B cell (primary cell): Measurements from ENCODE around the gene FGFR3. TPM values are rescaled to one million over a fixed set of nuclear protein-coding genes. Genes with fewer than 3 reads are reported as not detected.
A peak's percentile ranks its signal among the peaks of the same experiment; 100 is the strongest.

Experiments
- ATAC-seq: fragments of 200-7000 bp; cut with Tn5 transposase; one replicate; pipeline ENCODE4 v1.10.0; 2021; ENCODE audit warnings: low read depth, mild to moderate bottlenecking, moderate number of reproducible peaks, moderate library complexity
- CTCF ChIA-PET: fragments of 350-600 bp; sonication (Branson Sonifier 250); formaldehyde crosslinking; loops from one replicate; lab custom pipeline; 2021; ENCODE audit warnings: antibody characterized with exemption, inconsistent platforms; lab: Charles Lee
- POLR2A ChIA-PET: fragments of 350-600 bp; sonication (Branson Sonifier 250); formaldehyde crosslinking; loops from one replicate; lab custom pipeline; 2021; ENCODE audit warnings: antibody characterized with exemption; lab: Charles Lee
- DNase-seq: peaks from one replicate; pipeline ENCODE4 v3.0.0; 2013
- H2AFZ ChIP-seq: 2 replicates; pipeline ENCODE4 v1.6.1; 2012; ENCODE audit warnings: mild to moderate bottlenecking, low read depth, low read length; ENCODE audit not compliant: insufficient read depth, poor library complexity, severe bottlenecking
- H3K27ac ChIP-seq, 2 donors: 1 replicate in 1 of 2; 2 replicates in 1 of 2; pipeline ENCODE4 v1.5.1; 2012 to 2013; ENCODE audit warnings: low read length in 2 of 2, mild to moderate bottlenecking in 2 of 2, moderate library complexity in 1 of 2
- H3K27me3 ChIP-seq, 4 experiments: fragments of 200-600 bp in 1 of 4; sonication (generic) in 1 of 4; replicated peaks in 1 of 4; 1 replicate in 2 of 4; 2 replicates in 2 of 4; pipeline versions ENCODE4 v1.6.1 to v1.7.0; 2013 to 2016; ENCODE audit warnings: low read length in 3 of 4, mild to moderate bottlenecking in 2 of 4, mixed read lengths in 1 of 4, moderate library complexity in 1 of 4; ENCODE audit not compliant: insufficient read depth in 4 of 4, control insufficient read depth in 3 of 4; ENCODE audit errors: control extremely low read depth in 1 of 4
- H3K36me3 ChIP-seq, 2 experiments: replicated peaks in 1 of 2; 1 replicate in 1 of 2; 2 replicates in 1 of 2; pipeline versions ENCODE4 v1.6.1 to v1.7.1; 2013; ENCODE audit warnings: low read length in 1 of 2; ENCODE audit not compliant: insufficient read depth in 2 of 2, control insufficient read depth in 1 of 2; ENCODE audit errors: control extremely low read depth in 1 of 2, extremely low read depth in 1 of 2
- H3K4me1 ChIP-seq, 2 donors: fragments of 200-600 bp in 1 of 2; sonication (generic) in 1 of 2; 1 replicate in 1 of 2; 2 replicates in 1 of 2; pipeline versions ENCODE4 v1.5.1 to v1.6.1; 2013 to 2017; ENCODE audit warnings: low read length in 2 of 2; ENCODE audit not compliant: control insufficient read depth in 2 of 2, insufficient read depth in 2 of 2
- H3K4me2 ChIP-seq: replicated peaks from 2 replicates; pipeline ENCODE3; 2012; ENCODE audit warnings: mild to moderate bottlenecking, low read depth, low read length; ENCODE audit not compliant: poor library complexity, severe bottlenecking
- H3K4me3 ChIP-seq, 5 experiments: fragments of 200-600 bp in 1 of 5; sonication (generic) in 1 of 5; 1 replicate in 3 of 5; 2 replicates in 2 of 5; pipeline versions ENCODE4 v1.5.1 to v1.7.0; 2011 to 2016; ENCODE audit warnings: low read length in 4 of 5, mild to moderate bottlenecking in 4 of 5, low read depth in 2 of 5, control low read depth in 1 of 5, moderate library complexity in 1 of 5; ENCODE audit not compliant: insufficient read depth in 1 of 5; ENCODE audit errors: control extremely low read depth in 1 of 5, extremely low read depth in 1 of 5
- H3K79me2 ChIP-seq: fragments of 200-600 bp; sonication (generic); one replicate; pipeline ENCODE4 v1.6.0; 2016; ENCODE audit warnings: low read length; ENCODE audit not compliant: control insufficient read depth, insufficient read depth
- H3K9ac ChIP-seq: fragments of 200-600 bp; sonication (generic); 2 replicates; pipeline ENCODE4 v1.6.1; 2017; ENCODE audit warnings: mild to moderate bottlenecking, low read length, moderate library complexity
- H3K9me3 ChIP-seq, 3 donors: one replicate each; pipeline versions ENCODE4 v1.6.1 to v1.7.1; 2013; ENCODE audit warnings: low read length in 2 of 3; ENCODE audit not compliant: control insufficient read depth in 2 of 3, insufficient read depth in 1 of 3; ENCODE audit errors: control extremely low read depth in 1 of 3
- H4K20me1 ChIP-seq: 2 replicates; pipeline ENCODE4 v1.6.0; 2012; ENCODE audit warnings: mild to moderate bottlenecking, low read length; ENCODE audit not compliant: insufficient read depth, control insufficient read depth, poor library complexity, severe bottlenecking
- H3K27ac Mint-ChIP-seq: one replicate; pipeline ENCODE4 v1.8.0; 2021; ENCODE audit warnings: mixed read lengths
- H3K27me3 Mint-ChIP-seq: one replicate; pipeline ENCODE4 v1.8.0; 2021; ENCODE audit warnings: mixed read lengths
- H3K4me1 Mint-ChIP-seq: one replicate; pipeline ENCODE4 v1.8.0; 2021; ENCODE audit warnings: mixed read lengths
- H3K4me3 Mint-ChIP-seq: one replicate; pipeline ENCODE4 v1.8.0; 2021; ENCODE audit warnings: mixed read lengths
- H3K9me3 Mint-ChIP-seq: one replicate; pipeline ENCODE4 v1.8.0; 2022; ENCODE audit warnings: mixed read lengths; ENCODE audit not compliant: insufficient read depth
- CTCF ChIP-seq: fragments of 200-600 bp; IDR thresholded peaks from one replicate; pipeline ENCODE4 v1.8.0; 2022; ENCODE audit warnings: antibody characterized with exemption, mild to moderate bottlenecking
- EZH2 ChIP-seq: IDR thresholded peaks from 2 replicates; pipeline ENCODE4 v1.6.1; 2012; ENCODE audit warnings: borderline replicate concordance, low read depth, mild to moderate bottlenecking, moderate library complexity, low read length; ENCODE audit not compliant: insufficient read depth, poor library complexity, severe bottlenecking
- whole genome bisulfite sequencing: methylation state at CpG from one replicate; pipeline ENCODE4 v1.1.5; 2013; ENCODE audit warnings: missing lambda C conversion rate; ENCODE audit not compliant: insufficient coverage; 5-methylcytosine and 5-hydroxymethylcytosine counted together
- intact Hi-C: fragments of 100-400 bp; cut with micrococcal nuclease; formaldehyde crosslinking; loops from one replicate; pipeline ENCODE4 v1.10.0; 2022
- polyA plus RNA-seq: library from polyadenylated mRNA; depleted of rRNA; stranded (reverse); fragments of >200 nt; gene quantifications from 2 replicates; pipeline ENCODE4 v1.2.3, GENCODE V29; 2012
- total RNA-seq, 2 donors: library from RNA; stranded (reverse); fragments of 120-200 nt in 1 of 2; gene quantifications; 1 replicate in 1 of 2; 2 replicates in 1 of 2; pipeline versions ENCODE4 v1.2.3 to v1.2.4, GENCODE V29; 2013 to 2022

FGFR3 gene
- total and polyA plus RNA-seq, 2 donors (not counting 1 experiment from before 2014, with no cell fraction given) = not detected

DNA sequence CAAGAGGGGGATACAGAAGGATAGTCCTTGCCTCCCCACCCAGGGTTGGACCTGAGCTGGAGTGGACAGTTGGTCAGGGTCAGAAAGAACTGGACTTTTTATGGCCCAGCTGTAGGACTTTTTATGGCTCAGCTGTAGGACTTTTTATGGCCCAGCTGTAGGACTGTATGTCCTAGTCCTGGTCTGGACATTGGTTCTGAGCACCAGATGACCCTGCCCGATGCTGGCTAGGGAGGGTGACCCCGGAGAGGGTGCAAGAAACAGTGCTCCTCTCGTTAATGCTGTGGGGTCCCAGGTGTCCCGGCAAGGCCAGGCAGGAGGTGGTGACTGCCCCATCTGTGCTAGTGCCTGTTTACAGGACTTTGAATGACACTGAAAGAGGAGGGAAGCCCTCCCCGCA, 64.8 kb downstream of the FGFR3 start:
- peaks cover 0 to 3% (median 0%) of the 10 kb centered on the region in 4 experiments for H3K27me3 ChIP-seq
- H3K36me3 ChIP-seq = peaks cover 0 to 5% of the 10 kb centered on the region in 2 experiments
- TF ChIP-seq EZH2 = no peak
- TF ChIP-seq CTCF = no peak
- peaks cover 9% of the 10 kb centered on the region for H4K20me1 ChIP-seq
- no peak for ATAC-seq
- peak overlapping the region; percentile 85 for H3K4me3 Mint-ChIP-seq
- H3K9me3 Mint-ChIP-seq = no peaks in the 10 kb centered on the region
- peaks cover 25 to 32% of the 10 kb centered on the region in 2 donors for H3K4me1 ChIP-seq
- peaks cover 26% of the 10 kb centered on the region for H3K79me2 ChIP-seq
- H3K4me1 Mint-ChIP-seq = peaks cover 27% of the 10 kb centered on the region
- no peak overlapping the region for H3K27ac Mint-ChIP-seq
- H3K4me3 ChIP-seq = no peak overlapping the region
- no peak overlapping the region for H3K27ac ChIP-seq
- intact Hi-C loops = loop anchor here (2.0 to 5.0 kb wide), 4 partner anchors 137 to 1104 kb away; partner anchors contain the start of genes CFAP99, GRK4, NOP14 and TACC3
- no peaks in the 10 kb centered on the region for H3K9me3 ChIP-seq
- 95% methylated on average over 4 of the region's 5 CpGs for WGBS
- ChIA-PET CTCF (interaction anchor here (1.1 kb wide), 1 partner anchor 165 kb away, joined by 3 read pairs; no protein-coding TSS in a partner anchor), POLR2A (no interaction called here)
- H3K4me2 ChIP-seq = no peak overlapping the region
- no peaks in the 10 kb centered on the region for H3K27me3 Mint-ChIP-seq
- no peak for DNase-seq
- H2AFZ ChIP-seq = no peak overlapping the region
- H3K9ac ChIP-seq = no peak overlapping the region

Other genes with a start within 250 kb of the FGFR3 start
- 1.8 and 4.2 TPM in 2 replicates for gene FAM53A, start 109.0 kb upstream of the FGFR3 start, total RNA-seq
- 2.2 and 3.2 TPM in 2 replicates for gene FAM53A, start 109.0 kb upstream of the FGFR3 start, polyA plus RNA-seq
- gene SLBP, start 81.0 kb upstream of the FGFR3 start, total RNA-seq = 31.8 and 33.9 TPM in 2 replicates
- 19.4 and 30.7 TPM in 2 replicates for gene SLBP, start 81.0 kb upstream of the FGFR3 start, polyA plus RNA-seq
- gene TMEM129, start 72.0 kb upstream of the FGFR3 start, total RNA-seq = 41.0 and 41.9 TPM in 2 replicates
- gene TMEM129, start 72.0 kb upstream of the FGFR3 start, polyA plus RNA-seq = 43.6 and 76.5 TPM in 2 replicates
- gene TACC3, start 71.8 kb upstream of the FGFR3 start, total RNA-seq = 47.9 and 54.5 TPM in 2 replicates
- 29.5 and 38.1 TPM in 2 replicates for gene TACC3, start 71.8 kb upstream of the FGFR3 start, polyA plus RNA-seq
- 44.8 and 45.1 TPM in 2 replicates for gene LETM1, start 62.9 kb downstream of the FGFR3 start, total RNA-seq
- 28.5 and 34.3 TPM in 2 replicates for gene LETM1, start 62.9 kb downstream of the FGFR3 start, polyA plus RNA-seq
- 64.8 and 71.9 TPM in 2 replicates for gene NSD2, start 78.1 kb downstream of the FGFR3 start, total RNA-seq
- 14.2 and 20.1 TPM in 2 replicates for gene NSD2, start 78.1 kb downstream of the FGFR3 start, polyA plus RNA-seq
- gene NELFA, start 215.7 kb downstream of the FGFR3 start, total RNA-seq = 60.7 and 63.5 TPM in 2 replicates
- 39.6 and 42.8 TPM in 2 replicates for gene NELFA, start 215.7 kb downstream of the FGFR3 start, polyA plus RNA-seq